Measurements from ENCODE around the gene RPL18A. TPM values are rescaled to one million over a fixed set of nuclear protein-coding genes. Genes with fewer than 3 reads are reported as not detected.
A peak's percentile ranks its signal among the peaks of the same experiment; 100 is the strongest.

The RPL18A gene
- total RNA-seq, 2 experiments from 2014 or later: 3,019 to 3,145 TPM

DNA sequence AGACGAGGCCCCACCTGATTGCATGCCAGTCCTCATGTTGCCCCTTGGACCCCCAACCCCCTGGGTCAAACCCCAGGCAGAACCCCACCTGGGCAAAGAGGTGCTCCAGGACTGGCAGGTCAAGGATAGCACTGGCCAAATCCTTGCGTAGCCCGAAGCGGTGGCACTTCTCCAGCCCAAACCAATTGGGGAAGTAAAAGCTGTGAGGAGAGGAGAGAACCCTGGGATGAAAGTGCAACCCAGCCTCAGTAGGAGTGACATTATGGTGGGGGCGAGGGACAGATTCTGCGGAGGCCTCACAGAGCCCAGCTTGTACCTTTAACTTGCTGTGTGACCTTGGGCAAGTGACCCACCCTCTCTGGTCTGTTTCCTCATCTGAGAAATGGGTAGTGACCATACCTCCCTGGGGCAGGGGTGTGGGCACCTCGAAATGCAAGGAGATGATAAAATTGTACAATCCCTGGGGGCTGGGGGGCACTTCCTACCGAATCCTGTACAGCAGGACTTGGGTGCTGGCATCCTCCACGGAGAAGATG, 16.4 kb upstream of the RPL18A start:
- TF ChIP-seq, protein P1, sequence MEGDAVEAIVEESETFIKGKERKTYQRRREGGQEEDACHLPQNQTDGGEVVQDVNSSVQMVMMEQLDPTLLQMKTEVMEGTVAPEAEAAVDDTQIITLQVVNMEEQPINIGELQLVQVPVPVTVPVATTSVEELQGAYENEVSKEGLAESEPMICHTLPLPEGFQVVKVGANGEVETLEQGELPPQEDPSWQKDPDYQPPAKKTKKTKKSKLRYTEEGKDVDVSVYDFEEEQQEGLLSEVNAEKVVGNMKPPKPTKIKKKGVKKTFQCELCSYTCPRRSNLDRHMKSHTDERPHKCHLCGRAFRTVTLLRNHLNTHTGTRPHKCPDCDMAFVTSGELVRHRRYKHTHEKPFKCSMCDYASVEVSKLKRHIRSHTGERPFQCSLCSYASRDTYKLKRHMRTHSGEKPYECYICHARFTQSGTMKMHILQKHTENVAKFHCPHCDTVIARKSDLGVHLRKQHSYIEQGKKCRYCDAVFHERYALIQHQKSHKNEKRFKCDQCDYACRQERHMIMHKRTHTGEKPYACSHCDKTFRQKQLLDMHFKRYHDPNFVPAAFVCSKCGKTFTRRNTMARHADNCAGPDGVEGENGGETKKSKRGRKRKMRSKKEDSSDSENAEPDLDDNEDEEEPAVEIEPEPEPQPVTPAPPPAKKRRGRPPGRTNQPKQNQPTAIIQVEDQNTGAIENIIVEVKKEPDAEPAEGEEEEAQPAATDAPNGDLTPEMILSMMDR (conservative IDR thresholded peaks at IDR 0.05; ENCODE audit: low read length): no peak
- no peak for TF ChIP-seq EZH2phosphoT487 (IDR thresholded peaks at IDR 0.05; ENCODE audit: borderline replicate concordance, low read depth, low read length)
- ChIA-PET POLR2A (no interaction called here), CTCF (ENCODE audit: unreplicated experiment) (no interaction called here)
- intact Hi-C loops (cut with micrococcal nuclease; ENCODE audit: unreplicated experiment): no loop called here
- Histone ChIP-seq H3K9me3 (ENCODE audit: low read length) (no peaks in the 10 kb centered on the region), H3K79me2 (ENCODE audit: insufficient read depth, low read depth, low read length) (no peaks in the 10 kb centered on the region), H3K4me2 (ENCODE audit: low read length) (no peak overlapping the region), H3K4me3 (ENCODE audit: low read depth, low read length, poor library complexity, severe bottlenecking) (no peak overlapping the region), H3K9me2 (ENCODE audit: insufficient read depth, low read length) (no peaks in the 10 kb centered on the region), H3K27ac (ENCODE audit: low read depth, low read length, poor library complexity, severe bottlenecking) (no peak overlapping the region), H3K36me3 (ENCODE audit: insufficient read depth, low read length) (peaks cover 12% of the 10 kb centered on the region), H3K4me1 (ENCODE audit: insufficient read depth, low read length, poor library complexity, severe bottlenecking) (peaks cover 14% of the 10 kb centered on the region), H4K20me1 (ENCODE audit: insufficient read depth, low read length) (no peaks in the 10 kb centered on the region), H2AFZ (ENCODE audit: low read length) (no peak overlapping the region)
- no TSS peak for BruUV-seq (replicated peaks)
- no peak for DNase-seq (ENCODE audit: low spot score)

DNA sequence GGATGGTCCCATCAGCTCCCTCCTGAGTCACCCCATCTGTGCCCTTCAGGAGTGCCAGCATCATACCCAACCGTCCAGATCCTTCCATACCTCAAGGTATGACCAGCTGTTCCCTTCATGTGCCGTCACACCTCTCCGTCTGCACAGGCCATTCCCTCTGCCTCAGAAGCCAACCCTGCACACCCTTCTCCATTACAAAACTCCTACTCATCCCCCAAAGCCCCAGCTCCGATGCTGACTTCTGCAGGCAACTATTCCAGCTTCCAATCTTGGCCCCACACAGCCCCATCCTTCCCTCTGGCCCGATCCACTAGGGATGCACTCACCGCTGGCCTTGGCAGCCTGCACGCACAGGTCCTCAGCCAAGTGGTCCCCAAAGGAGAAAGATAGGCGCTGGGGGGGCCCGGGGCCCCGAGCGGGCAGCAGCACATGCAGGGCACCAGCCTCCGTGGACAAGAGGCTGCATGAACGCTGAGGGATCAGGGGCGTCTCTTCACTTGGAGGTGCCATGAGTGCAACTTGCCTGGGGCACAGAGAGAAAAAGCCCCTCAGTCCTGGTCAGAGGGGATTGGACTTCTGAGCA, 15.7 kb upstream of the RPL18A start:
- TF ChIP-seq, protein P1 (conservative IDR thresholded peaks at IDR 0.05; ENCODE audit: low read length): no peak
- TF ChIP-seq EZH2phosphoT487 (IDR thresholded peaks at IDR 0.05; ENCODE audit: borderline replicate concordance, low read depth, low read length): no peak
- no TSS peak for BruUV-seq (replicated peaks)
- H3K27ac ChIP-seq (ENCODE audit: low read depth, low read length, poor library complexity, severe bottlenecking): no peak overlapping the region
- no peak overlapping the region for H2AFZ ChIP-seq (ENCODE audit: low read length)
- H4K20me1 ChIP-seq (ENCODE audit: insufficient read depth, low read length): no peaks in the 10 kb centered on the region
- peaks cover 21% of the 10 kb centered on the region for H3K4me1 ChIP-seq (ENCODE audit: insufficient read depth, low read length, poor library complexity, severe bottlenecking)
- H3K36me3 ChIP-seq (ENCODE audit: insufficient read depth, low read length): peaks cover 11% of the 10 kb centered on the region
- intact Hi-C loops (cut with micrococcal nuclease; ENCODE audit: unreplicated experiment): no loop called here
- H3K79me2 ChIP-seq (ENCODE audit: insufficient read depth, low read depth, low read length): no peaks in the 10 kb centered on the region
- ChIA-PET CTCF (ENCODE audit: unreplicated experiment) (no interaction called here), POLR2A (no interaction called here)
- H3K4me2 ChIP-seq (ENCODE audit: low read length): no peak overlapping the region
- H3K9me3 ChIP-seq (ENCODE audit: low read length): no peaks in the 10 kb centered on the region
- H3K4me3 ChIP-seq (ENCODE audit: low read depth, low read length, poor library complexity, severe bottlenecking): no peak overlapping the region
- no peak for DNase-seq (ENCODE audit: low spot score)
- H3K9me2 ChIP-seq (ENCODE audit: insufficient read depth, low read length): no peaks in the 10 kb centered on the region

DNA sequence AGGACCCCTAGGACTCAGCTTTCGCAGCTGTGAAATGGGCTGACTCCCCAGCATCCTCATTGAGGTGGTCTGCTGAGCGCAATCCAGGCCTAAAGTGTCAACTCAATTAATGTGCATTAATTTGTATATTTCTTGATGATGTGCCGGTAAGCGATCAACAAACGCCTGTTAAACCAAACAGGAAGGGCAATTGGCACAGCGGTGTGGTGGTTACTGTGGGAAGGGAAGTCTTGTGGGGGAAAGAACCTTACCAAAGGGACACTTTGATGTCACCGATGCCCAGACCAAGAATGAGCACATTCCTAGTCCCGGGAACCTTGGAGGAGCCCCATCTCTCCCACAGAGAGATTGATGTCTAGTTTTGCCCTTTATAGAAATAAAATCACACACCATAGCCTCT, 13.6 kb upstream of the RPL18A start:
- no peaks in the 10 kb centered on the region for H3K79me2 ChIP-seq (ENCODE audit: insufficient read depth, low read depth, low read length)
- no peak for DNase-seq (ENCODE audit: low spot score)

More for the DNA sequence above, 13.6 kb upstream of the RPL18A start:
- Histone ChIP-seq H3K9me2 (ENCODE audit: insufficient read depth, low read length) (no peaks in the 10 kb centered on the region), H3K9me3 (ENCODE audit: low read length) (no peaks in the 10 kb centered on the region), H3K4me1 (ENCODE audit: insufficient read depth, low read length, poor library complexity, severe bottlenecking) (peaks cover 41% of the 10 kb centered on the region), H3K36me3 (ENCODE audit: insufficient read depth, low read length) (peaks cover 8% of the 10 kb centered on the region), H3K4me2 (ENCODE audit: low read length) (peak overlapping the region; percentile 72; the same call in 1 of the 2 replicates), H2AFZ (ENCODE audit: low read length) (no peak overlapping the region), H4K20me1 (ENCODE audit: insufficient read depth, low read length) (no peaks in the 10 kb centered on the region), H3K4me3 (ENCODE audit: low read depth, low read length, poor library complexity, severe bottlenecking) (no peak overlapping the region), H3K27ac (ENCODE audit: low read depth, low read length, poor library complexity, severe bottlenecking) (no peak overlapping the region)
- CTCF ChIA-PET (ENCODE audit: unreplicated experiment): interaction anchor here (0.6 kb wide), 1 partner anchor 9 kb away, joined by 4 read pairs; no protein-coding TSS in a partner anchor
- POLR2A ChIA-PET: interaction anchor here (2.3 kb wide), 1 partner anchor 13 kb away, joined by 11 read pairs; the partner anchor contains the start of gene RPL18A
- TF ChIP-seq EZH2phosphoT487 (IDR thresholded peaks at IDR 0.05; ENCODE audit: borderline replicate concordance, low read depth, low read length): no peak
- TF ChIP-seq, protein P1 (conservative IDR thresholded peaks at IDR 0.05; ENCODE audit: low read length): no peak
- TSS peak; percentile 72 for BruUV-seq (replicated peaks)
- intact Hi-C loops (cut with micrococcal nuclease; ENCODE audit: unreplicated experiment): no loop called here

Data from OCI-LY7 (cell line).